HS-5 (cell line): Measurements from ENCODE around the gene KCNQ4.

Experiments
- DNase-seq: peaks from one replicate; pipeline ENCODE4 v3.0.0-alpha.2; 2012; ENCODE audit warnings: low read depth

KCNQ4 gene

DNA sequence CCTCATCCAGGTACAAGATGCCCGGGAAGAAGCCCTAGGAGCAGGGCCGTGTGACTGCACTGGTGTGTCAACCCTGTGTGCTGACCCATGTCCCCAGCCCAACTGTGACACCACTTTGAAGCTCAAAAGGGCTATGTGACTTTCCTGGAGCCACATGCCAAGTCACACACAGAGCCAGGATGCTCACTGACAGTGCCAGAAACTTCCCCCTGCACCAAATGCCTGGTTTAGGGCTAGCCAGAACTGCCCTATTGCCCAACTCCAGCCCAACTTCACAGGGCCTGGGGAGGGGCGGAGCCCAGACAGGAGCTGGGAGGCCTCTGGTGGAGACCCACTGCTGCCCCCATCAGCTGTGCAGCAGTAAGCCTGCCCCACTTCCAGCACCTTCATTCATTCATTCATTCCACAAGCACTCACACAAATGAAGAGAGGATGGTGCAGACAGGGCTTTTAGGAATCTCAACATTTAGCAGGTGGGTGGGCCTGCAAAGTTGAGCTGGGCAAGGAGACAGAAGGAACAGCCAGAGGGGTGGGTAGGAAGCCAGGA, 36.7 kb downstream of the KCNQ4 start:
- no peak for DNase-seq

- DNase-seq = no peak
Measured at GRCh38 chr1:40820911-40821693, 37.5 kb downstream of the KCNQ4 start.

DNA sequence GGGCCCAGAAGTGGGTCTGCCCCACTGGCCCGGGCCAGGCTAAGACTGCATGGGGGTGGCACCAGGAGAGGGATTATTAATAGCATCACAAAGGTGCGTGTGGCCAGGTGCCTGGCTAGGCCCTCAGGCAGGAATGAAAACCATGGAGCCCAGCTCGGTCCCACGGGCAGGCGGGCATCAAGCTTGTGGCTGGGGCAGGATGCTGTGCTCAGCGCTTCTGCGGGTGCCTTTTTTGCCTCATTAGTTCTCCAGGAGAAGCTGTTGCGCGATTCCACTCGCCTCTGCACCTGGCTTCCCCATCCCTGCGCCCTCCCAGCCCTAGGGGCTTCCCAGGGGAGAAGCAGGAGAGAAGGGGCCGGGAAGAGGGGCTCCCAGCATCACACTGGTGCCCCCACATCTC, 39.3 kb downstream of the KCNQ4 start:
- no peak for DNase-seq

- no peak for DNase-seq
Measured at GRCh38 chr1:40823345-40823744, 39.8 kb downstream of the KCNQ4 start.

- no peak for DNase-seq
Measured at GRCh38 chr1:40823983-40824382, 40.4 kb downstream of the KCNQ4 start.

- DNase-seq = no peak
Measured at GRCh38 chr1:40824591-40825434, 41.2 kb downstream of the KCNQ4 start.

- DNase-seq = no peak
Measured at GRCh38 chr1:40825435-40825788, 41.8 kb downstream of the KCNQ4 start.

- DNase-seq = no peak
Measured at GRCh38 chr1:40825996-40826395, 42.4 kb downstream of the KCNQ4 start.

DNA sequence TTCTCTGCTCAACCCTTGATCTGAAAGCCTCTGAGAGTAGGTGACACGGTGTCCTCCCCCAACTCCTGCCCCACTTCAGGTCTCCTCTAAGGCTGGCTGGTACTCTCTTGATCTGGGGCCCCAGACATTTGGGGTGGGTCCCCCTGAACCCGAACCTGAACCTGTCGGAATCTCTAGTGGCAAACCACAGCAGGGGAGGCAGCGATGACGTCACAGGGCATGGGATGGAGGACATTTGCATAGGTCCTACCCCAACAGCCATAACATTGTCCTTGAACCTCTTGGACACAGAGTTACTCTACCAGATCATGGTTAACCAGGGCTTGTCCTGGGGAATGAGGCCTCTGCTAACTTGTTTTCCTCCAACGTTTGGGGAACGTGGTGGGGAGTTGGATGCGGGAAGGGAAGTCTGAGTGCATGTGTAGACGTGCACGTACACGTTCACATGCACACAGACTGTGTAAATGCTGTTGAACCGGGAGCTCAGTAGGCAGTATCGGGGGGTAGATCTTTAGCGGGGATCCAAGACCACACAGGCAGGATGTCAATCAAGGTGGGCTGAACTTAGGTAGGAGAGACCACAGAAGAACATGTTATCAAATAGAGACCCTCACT, 46.2 kb downstream of the KCNQ4 start:
- DNase-seq = no peak

- no peak for DNase-seq
Measured at GRCh38 chr1:40830419-40830943, 46.9 kb downstream of the KCNQ4 start.

DNA sequence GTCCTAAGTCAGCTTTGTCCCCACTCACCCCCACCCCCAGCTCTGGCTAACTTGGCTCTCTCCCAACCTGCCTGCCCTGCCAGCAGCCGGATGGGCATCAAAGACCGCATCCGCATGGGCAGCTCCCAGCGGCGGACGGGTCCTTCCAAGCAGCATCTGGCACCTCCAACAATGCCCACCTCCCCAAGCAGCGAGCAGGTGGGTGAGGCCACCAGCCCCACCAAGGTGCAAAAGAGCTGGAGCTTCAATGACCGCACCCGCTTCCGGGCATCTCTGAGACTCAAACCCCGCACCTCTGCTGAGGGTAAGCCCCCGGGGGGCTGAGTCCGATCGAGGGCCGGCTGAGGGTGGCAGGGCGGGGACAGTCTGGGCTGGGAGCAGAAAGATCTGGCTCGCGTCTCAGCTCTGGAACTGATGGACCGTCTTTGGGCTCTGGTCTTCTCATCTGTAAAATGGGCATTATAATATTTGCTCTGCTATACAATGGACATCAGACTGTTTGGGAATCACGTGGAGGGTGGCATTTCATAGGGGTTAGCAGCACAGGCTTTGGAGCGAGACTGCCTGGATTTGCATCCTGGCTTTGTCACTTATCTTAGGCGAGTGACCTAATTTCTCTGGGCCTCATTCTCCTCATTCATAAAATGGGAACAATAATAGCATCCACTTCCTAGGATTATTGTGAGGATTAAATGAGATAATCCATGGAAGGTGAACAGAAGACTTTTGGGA, 47.6 kb downstream of the KCNQ4 start:
- DNase-seq = no peak

DNA sequence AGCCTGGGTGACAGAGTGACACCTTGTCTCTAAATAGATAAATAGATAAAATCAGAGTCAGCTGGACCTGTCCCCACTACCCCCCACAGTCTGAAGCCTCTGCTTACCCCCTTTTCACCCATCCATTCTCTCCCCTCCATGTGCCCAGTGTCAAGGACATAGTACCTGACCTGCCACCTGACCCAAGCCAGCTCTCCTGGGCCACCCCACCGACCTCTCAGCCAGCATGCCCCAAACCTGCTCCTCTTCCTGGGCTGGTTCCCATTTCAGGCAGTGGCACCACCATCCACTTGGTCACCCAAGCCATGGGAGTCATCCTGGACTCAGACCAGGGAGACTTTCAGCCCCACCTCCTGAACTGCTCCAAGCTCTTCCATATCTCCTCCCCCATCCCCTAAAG, 50.4 kb downstream of the KCNQ4 start:
- DNase-seq = no peak

GRCh38 chr1:40834968-40835545, 51.5 kb downstream of the KCNQ4 start:
- DNase-seq = no peak

GRCh38 chr1:40836283-40836682, 52.7 kb downstream of the KCNQ4 start:
- DNase-seq = no peak

DNA sequence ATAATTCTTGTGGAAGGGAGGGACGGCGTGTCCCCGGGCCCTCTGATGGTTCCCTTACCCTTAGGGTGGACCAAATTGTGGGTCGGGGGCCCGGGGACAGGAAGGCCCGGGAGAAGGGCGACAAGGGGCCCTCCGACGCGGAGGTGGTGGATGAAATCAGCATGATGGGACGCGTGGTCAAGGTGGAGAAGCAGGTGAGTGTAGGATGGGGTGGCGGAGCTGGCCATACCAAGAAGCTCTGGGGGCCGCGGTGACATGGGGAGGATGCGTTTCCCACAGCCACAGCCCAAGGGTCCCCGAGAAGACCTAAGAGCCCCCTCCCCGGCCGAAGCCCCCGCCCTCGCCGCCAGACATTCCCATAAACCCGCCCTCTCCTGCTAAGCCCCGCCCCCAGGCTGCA, 54.0 kb downstream of the KCNQ4 start:
- DNase-seq = no peak

- DNase-seq = no peak
Measured at GRCh38 chr1:40838045-40838979, 54.7 kb downstream of the KCNQ4 start.

GRCh38 chr1:40838980-40839942, 55.7 kb downstream of the KCNQ4 start:
- no peak for DNase-seq

- DNase-seq = no peak
Measured at GRCh38 chr1:40839943-40840335, 56.4 kb downstream of the KCNQ4 start.
